GM19395 (cell line): Measurements from ENCODE around the gene ERAL1.
"Not testable (repeated sequence)": the region's sequence is repeated elsewhere in the genome, so short reads cannot be mapped to it uniquely, and the experiment has no call there.

Source experiments
- ATAC-seq: cut with Tn5 transposase; IDR thresholded peaks from one replicate; pipeline ENCODE4 v1.9.1; 2021; ENCODE audit warnings: mild to moderate bottlenecking, moderate library complexity; ENCODE audit not compliant: unreplicated experiment

The ERAL1 gene

DNA sequence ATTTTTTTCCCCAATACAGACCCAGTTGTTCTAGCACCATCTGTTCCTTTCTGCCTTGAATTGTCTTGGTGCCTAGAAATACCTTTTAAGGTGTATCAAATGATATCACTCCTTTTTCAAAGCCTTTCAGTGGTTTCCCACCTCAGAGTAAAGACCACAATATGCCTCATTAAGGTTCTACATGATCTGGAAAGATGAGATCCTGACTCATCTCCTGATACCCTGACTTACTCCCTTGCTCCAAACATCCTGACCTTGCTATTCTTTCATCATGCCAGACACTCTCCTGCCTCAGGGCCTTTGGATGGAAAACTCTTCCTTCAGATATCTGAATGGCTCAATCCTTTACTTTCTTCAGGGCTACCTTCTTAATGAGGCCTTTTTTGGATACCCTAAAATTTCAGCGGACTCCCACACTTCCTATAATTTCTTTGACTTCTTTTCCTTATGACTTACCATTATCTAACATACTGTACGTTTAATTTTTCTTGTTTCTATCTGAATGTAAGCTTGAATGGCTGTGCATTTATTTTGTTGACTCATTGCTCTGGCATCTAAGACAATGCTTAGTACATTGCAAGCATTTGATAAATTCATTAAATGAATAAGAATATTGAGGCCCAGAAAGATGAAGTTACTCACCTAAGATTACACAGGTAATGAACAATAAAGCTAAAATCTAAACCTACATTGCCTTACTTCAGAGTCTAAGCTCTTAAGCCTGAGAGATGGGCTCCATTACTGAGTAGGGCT is 23.5 kb downstream of the ERAL1 start:
- ATAC-seq = no peak

DNA sequence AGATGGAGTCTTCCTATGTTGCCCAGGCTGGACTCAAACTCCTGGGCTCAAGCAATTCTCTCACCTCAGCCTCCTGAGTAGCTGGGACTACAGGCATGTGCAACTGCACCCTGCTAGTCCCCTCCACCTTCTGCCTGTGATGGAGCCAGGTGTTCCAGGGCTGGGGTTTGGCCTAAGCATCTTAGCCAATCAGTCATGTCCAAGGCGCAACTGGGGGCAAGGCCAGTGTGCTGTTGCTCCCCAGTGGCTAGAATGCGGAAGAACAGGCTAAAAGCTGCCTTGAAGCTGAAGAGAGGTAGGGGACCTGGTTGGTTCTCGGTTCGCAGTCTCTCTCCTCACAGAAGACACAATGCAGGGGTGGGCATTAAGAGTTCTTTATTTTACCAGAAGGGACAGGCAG is 24.2 kb downstream of the ERAL1 start:
- ATAC-seq = no peak

DNA sequence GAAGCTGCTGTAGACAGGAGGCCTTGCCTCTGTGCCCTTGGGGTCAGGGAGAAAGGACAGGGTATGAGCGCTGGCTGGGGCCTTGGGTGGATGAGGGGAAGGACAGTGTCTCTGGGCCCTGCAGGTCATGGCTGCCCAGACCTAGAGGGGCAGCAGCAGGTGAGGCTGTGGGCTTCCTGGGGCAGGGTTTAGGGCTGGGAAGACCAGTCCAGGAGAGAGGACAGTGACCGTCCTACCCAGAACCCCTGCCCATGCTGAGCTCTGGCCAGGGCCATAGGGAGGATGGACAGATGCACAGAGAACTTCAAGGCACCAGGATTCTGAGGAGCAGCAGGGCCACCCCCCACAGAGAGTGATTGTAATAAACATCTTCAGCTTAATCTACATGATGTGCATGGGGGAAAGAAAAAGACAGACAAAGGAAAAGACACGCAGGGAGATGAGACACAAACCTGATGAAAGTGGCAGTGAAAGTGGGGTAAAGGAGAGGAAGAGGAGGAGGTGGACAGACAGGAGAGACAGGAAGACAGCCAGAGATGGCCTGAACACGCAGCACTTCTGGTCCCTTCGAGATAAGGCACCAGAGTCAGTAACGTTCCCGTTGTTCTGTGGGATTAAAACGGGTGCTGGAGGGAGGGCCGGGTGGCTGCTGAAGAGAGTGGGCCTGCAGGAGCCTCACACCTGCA is 25.2 kb downstream of the ERAL1 start:
- ATAC-seq = no peak

DNA sequence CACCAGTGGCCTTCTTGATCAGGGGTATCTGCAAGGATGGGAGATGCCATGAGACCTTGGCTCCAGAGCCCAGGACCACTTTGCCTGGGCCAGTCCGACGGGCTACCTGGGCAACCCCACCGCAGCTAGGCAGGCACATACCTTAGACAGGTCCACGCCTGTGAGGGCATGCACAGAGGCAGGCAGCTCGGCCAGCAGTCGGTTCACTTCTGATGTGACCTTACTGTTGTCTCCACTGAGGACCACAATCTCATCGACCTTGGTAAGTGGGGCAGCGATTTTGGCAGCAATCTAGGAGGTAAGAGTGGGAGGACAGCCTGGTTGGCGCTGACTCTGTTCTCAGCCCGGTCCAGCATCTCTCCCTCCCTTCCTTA is 25.7 kb downstream of the ERAL1 start:
- ATAC-seq = no peak

DNA sequence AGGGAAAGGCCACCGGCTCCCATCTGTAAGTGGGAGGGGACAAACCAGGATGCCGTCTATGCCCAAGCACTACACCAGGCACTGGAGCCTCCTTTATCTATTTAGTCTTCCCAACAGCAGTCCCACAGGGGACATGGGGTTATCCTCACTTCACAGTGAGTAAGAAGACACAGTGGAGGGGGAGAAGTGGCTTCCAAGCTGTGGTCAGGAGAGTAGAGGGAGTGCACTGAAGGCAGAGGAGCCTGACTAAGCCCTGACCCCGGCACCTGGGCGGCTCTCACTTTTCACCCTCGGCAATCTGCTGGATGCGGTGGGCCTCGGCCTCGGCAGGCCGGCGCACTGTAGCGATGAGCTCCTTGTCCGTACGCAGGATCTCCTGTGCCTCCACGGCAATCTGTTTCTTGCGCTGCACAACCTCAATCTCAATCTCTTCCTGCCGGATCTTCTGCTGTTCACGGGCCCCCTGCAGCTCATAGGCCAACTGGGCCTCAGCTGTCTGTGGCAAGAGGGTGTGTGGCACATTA is 26.8 kb downstream of the ERAL1 start:
- no peak for ATAC-seq

DNA sequence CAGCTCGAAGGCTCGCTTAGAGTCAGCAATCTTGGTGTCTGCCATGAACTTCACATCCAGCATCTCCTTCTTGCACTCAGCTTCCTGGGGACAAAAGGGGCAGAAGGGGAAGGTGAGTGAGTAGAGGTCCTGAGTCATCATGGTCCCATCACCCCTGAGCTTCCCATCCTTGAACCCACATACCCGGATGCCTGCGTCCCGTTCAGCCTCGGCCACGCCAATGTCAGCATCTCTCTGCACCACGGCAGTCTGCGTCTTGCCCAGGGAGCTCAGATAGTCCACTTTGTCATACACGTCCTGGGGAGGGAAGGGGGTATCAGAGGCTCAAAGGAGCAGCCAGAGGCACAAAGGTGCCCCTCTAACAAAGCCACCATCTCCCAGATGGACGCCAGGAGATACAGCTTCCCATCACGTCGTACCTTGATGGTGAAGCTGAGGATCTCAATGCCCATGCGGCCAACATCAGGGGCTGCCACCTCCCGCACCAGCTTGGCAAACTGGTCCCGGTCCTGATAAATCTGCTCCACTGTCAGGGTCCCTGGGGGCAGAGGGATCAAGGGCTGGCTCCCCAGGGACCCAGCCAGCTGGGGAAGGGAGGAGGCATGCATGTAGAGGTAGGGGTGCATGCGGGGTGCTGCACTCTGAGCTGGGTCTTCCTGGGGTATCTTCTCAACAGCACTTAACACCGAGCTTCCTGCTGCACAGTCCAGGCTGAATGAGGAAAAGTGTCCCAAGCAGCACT is 27.5 kb downstream of the ERAL1 start:
- no peak for ATAC-seq

DNA sequence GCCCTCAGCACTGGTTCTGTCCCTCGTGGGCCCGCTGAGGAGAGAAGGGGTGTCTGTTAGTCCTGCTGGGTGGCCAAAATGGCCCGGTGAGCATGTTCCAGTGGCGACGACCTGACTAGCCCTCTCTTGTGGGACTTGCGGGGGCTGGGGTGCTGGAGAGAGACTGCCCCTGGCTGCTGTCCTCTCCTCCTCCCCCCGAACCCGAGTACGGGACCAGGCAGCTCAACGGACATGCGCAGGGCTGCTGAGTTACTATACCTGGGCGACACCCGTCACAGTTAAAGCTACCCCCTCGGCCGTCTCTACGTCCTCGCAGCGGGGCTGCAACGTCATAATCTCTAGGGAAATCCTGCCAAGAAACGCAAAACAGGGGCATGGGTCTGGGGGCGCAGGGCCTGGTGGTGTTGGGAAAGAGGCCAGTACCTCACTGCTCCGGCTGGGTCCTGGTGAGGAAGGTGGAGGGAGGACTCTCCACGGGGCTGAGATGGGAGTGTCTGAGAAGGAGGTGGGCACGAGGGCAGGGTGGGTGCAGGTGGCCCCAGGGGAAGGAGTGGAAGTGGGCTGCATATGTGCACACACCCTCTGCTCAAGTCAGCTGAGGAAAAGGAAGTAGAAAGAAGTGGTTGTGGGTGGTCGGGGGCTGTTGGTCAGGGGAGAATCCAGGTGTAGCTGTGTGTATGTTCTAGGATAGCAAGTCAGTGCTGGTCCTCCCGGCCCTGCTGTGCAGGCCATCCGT is 29.3 kb downstream of the ERAL1 start:
- no peak for ATAC-seq

DNA sequence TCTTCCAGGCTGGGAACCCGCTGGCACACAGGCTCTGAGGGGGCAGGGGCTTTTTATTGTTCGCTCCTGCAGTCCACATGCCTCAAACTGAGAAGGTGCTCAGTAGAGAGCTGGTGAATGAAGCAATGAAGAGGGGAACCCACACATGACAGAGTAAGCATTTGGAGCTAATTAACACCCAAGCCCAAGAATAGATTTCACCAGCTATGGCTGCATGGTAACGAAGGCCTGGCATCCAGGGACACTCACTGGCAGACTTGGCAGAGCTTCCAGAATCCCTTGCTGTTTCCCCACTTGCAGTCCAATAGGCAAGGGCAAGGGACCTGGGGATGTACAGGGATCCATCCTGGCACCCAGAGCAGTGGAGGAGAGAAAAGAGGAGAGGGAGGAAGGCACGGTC is 30.5 kb downstream of the ERAL1 start:
- no peak for ATAC-seq

DNA sequence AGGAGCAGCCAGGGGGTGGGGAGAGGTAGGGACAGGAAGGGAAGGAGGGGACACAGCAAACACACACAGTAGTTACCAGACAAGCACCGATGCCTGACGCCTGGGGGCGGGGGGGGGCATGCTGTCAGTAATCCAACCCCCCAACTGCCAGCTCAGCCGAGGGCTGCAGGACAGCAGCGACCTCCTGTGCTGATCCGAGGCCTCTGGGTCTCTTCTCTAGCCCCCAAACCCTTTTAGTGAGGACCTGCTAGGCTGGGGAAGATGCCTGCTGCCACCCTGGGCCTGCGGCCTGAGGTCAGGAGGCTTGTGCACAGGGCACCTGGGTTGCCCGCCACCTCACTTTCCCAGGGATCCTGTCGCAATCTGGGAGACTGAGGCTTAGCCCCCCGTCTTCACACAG is 31.1 kb downstream of the ERAL1 start:
- no peak for ATAC-seq

DNA sequence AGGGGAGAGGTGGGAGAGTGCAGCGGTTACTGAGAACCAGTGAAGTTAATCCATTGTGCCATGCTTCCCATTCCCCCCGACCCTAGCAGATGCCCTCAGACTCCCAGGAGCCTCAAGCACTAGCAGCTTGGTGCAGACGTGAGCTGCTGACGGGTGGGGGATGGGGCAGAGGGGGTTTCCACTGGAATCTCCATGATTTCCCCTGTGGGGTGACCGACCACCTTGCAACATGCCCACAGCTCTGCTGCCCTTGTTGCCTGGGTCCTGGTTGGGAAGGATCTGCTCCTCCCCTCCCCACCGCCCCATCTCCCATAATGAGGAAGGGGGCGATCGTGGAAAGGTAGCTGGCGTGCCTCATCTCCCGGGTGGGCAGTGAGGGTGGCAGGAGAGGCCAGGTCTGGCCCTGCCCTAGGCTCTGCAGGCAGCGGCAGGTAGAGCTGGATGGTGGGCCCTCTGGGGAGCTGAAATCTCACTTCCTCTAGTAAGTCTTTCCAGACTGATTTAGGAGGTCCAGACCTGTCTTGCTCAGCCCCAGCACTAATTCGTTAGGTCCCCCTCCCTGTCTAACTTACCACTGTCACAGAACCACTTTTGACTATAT is 33.2 kb downstream of the ERAL1 start:
- no peak for ATAC-seq

DNA sequence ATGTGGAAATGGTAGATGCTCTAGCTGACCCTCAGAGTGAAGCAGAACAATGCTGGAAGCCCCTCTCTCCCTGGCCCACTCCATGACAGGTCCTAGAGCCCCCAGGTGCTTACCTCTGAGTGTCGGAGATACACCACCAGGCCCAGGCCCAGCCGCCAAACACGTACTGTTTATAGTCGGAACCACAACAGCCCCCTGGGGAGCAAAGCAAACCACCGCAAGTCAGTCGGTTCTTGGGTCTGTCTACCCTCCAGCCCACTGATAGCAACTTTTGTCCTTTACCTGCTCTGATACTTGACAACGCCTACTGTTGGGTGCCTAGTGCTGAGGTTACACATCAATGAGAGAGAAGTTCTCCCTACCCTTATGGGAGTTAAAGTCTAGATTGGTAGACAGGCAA is 34.0 kb downstream of the ERAL1 start:
- ATAC-seq = no peak

DNA sequence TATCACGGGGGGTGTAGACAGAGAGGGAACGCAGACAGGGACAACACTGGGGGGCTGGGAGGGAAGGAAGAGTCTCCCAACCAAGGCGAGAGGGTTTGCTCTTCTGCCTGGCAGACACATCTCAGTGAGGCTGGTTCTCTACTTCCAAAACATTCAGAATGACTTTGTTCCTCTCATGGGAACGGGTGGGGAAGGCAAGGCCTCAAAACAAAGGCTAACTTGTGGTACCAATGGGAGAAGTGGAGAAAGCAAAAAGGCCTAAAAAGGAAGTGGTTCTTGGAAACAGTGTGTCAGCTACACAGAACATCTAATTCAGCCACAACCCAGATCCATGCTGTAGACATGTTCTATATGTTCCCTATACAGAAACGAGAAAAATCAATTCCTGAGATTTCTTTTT is 35.2 kb downstream of the ERAL1 start:
- no peak for ATAC-seq

DNA sequence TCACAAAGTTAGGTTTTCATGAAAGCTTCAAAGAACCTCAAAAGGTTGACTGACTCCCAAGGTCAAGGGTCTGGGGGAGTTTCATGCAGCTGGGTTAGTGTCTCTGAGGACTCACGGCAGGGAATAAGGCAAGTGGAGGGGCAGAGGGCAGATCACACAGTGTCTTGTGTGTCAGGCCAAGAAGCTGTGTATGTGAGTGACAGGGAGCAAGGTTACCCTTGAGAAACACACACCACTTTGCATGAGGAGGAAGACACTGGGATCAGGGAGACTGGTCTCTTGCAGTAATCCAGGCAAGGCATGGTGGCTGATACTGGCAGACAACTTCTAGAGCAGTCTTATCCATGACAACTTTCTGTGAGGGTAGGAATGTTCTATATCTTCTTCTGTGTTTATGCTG is 36.4 kb downstream of the ERAL1 start:
- ATAC-seq = no peak

DNA sequence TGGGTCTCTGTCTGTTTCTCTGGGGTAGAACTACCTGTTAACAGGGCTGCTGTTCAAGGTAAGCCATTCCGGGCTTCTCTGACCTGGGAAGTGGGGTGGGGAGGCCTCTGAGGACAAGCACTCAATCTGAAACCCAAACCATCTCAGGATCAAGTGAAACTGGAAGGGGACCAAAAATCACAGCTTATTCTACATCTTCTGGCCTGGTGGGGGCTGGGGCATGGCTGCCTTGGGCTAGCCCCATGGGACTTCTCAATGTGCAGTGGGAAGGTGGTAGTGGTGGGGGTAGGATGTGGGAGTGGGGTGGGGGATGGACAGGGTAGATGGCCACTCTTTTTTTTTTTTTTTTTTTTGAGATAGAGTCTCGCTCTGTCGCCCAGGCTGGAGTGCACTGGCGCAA is 37.2 kb downstream of the ERAL1 start:
- ATAC-seq = no peak

DNA sequence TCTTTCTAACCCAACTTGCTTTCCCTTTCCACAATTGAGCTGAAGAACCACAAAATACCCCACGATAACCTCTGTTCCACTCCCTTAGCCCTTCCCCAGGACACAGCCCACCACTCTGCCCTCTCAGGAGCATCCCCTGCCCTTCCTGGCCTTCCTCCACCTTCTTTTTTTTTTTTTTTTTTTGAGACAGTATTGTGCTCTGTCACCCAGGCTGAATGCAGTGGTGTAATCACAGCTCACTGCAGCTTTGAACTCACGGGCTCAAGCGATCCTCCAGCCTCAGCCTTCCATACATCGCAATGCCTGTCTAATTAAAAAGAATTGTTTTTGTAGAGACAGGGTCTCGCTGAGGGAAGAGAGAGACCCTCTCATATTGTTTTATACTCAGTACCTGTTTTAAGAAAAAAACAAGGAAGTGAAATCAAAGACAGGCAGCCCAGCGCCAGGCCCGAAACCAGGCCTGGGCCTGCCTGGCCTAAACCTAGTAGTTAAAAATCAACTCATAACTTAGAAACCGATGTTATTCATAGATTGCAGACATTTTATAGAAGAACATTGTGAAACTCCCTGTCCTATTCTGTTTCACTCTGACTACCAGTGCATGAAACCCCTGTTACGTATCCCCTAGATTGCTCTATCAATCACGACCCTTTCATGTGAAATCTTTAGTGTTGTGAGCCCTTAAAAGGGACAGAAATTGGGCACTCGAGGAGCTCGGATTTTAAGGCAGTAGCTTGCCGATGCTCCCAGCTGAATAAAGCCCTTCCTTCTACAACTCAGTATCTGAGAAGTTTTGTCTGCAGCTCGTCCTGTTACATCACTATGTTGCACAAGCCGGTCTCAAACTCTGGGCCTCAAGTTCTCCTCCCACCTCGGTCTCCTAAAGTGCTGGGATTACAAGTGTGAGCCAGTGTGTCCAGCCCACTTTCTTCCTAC is 38.7 kb downstream of the ERAL1 start:
- ATAC-seq = not testable (repeated sequence)

DNA sequence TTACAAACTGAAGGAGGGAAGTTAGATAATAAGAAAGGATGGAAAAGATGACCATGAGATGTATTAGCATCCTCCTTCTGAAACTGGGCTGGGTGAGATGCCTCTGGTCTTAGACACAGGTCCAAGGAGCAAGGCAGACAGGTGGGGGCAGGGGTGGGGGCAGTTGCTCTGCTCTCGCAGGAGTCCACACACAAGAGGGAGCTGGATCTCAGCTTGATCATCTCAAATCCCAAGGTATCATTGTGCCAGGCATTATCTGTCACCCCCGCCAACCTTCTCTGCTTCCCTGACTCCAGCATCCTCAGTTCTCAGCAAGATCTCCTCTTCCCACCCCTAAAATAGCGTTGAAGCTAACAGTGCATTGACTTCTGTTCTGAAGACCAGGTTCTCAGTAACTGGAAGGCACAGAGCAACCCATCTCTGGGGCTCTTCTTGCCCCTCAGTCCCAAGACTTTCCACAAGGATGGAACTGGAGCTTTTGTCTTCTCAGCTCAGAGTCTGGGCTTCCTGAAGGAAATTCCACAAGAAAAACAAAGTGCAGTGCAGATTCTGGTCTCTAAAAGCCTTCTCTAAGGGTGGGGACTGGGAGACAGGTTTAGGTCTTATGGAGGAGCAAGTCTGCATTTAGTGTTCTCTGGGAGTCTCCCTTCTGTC is 41.1 kb downstream of the ERAL1 start:
- no peak for ATAC-seq

DNA sequence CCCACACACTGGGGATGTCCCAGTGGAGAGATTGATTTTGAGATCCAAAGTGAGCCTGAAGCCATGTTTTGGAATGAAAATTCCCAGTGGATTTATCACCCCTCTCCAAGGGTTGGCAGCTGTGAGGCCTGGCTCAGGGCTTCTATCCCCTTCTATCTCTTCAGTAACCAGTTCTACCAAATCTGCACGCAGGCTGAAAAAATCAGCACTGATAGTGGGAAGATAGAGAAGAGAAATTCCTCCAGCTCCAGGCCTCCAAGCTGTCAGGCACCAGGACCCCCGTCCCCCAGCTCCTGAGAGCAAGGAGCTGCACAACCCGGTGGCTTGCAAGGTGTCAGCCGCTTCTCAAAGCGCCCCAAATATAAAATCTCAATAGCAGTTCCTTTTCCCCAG is 41.7 kb downstream of the ERAL1 start:
- no peak for ATAC-seq

DNA sequence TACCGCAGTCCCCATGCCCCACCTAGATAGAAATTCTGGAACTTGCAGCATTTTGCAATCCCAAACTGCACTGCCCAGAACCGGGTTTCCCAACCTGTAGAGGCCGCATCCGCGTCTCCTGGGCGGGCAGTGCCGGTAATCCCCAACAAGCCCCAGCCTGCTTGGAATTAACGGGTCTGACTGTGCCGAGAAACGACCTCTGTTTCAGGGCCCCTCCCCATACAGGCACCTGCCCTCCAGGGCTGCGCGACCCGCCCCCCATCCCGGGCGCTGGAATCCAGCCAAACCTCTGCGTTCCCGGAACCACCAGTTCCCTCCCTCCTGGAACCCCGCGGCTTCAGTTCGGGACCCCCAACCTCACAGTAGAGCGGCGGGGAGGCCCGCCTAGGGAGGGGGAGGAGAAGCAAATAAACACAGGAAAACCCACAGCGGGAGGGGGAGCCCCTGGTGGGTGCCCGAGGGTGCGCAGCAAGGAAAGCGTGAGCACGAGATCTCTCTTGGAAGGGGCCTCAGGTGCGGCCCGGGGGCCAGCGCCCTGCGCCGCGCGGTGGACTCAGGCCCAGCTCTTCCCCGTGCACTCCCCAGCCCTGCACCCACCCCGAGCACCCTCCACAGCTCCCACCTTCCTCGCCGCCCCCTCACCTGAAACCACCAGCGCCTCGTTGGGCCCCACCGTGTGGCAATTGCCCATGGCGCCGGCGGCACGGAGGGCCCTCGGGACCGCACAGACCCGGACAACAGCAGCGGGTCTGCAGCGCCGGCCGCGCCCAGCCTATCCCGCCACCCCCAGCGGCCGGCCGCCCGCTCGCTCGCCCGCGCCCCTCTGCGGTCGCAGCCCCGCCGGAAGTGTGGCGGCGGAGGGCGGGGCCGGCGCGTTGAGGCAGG is 42.3 kb downstream of the ERAL1 start, which contains the start of gene FLOT2:
Gene FLOT2, minus strand, starts transcription at position 850 of the 885 bp plus-strand sequence. Its CDS starts 159 bp downstream, at position 691.
- no peak for ATAC-seq
